Lung microvascular endothelial cell (primary cell): ENCODE data around the gene IPPK. TPM values are rescaled to one million over a fixed set of nuclear protein-coding genes. Genes with fewer than 3 reads are reported as not detected.
A peak's percentile ranks its signal among the peaks of the same experiment; 100 is the strongest.

Experiments
- DNase-seq, 2 donors: peaks; one replicate each; pipeline versions ENCODE4 v3.0.0 to v3.0.0-alpha.2; 2010; ENCODE audit warnings: low read depth in 2 of 2
- total RNA-seq: library from RNA; depleted of rRNA; stranded (reverse); fragments of >200 nt; gene quantifications from 2 replicates; pipeline ENCODE4 v1.2.1, GENCODE V29; 2014

Gene IPPK
- total RNA-seq, 1 donor from 2014 or later, result 15.3 TPM

- DNase-seq, result no peak
Measured at GRCh38 chr9:92696619-92697018, 26.7 kb upstream of the IPPK start.

GRCh38 chr9:92686954-92687353 is 17.0 kb upstream of the IPPK start:
- peak; percentile 12 to 23 for DNase-seq

GRCh38 chr9:92685022-92685421 is 15.1 kb upstream of the IPPK start:
- no peak for DNase-seq

GRCh38 chr9:92682269-92682668 is 12.3 kb upstream of the IPPK start:
- DNase-seq, result no peak

GRCh38 chr9:92680166-92681119 is 10.5 kb upstream of the IPPK start:
- no peak for DNase-seq

- DNase-seq, result no peak
Measured at GRCh38 chr9:92679413-92680165, 9.7 kb upstream of the IPPK start.

GRCh38 chr9:92671323-92671722 is 1.4 kb upstream of the IPPK start:
- DNase-seq, result peak; percentile 42 to 82

GRCh38 chr9:92669527-92669889 is 423 bp downstream of the IPPK start:
- DNase-seq, result peak; percentile 45 to 53

GRCh38 chr9:92668746-92669526 is 995 bp downstream of the IPPK start:
- DNase-seq, result peak; percentile 64 to 77

- no peak for DNase-seq
Measured at GRCh38 chr9:92666912-92667532, 2.9 kb downstream of the IPPK start.

GRCh38 chr9:92666236-92666635 is 3.7 kb downstream of the IPPK start:
- no peak for DNase-seq

GRCh38 chr9:92665836-92666235 is 4.1 kb downstream of the IPPK start:
- DNase-seq, result peak in 1 of 2 donors; percentile 28

- DNase-seq, result no peak
Measured at GRCh38 chr9:92664394-92665152, 5.4 kb downstream of the IPPK start.

- no peak for DNase-seq
Measured at GRCh38 chr9:92663951-92664350, 6.0 kb downstream of the IPPK start.

GRCh38 chr9:92663126-92663525 is 6.8 kb downstream of the IPPK start:
- DNase-seq, result no peak

- peak in 1 of 2 donors; percentile 29 for DNase-seq
Measured at GRCh38 chr9:92661743-92662142, 8.2 kb downstream of the IPPK start.

GRCh38 chr9:92661127-92661526 is 8.8 kb downstream of the IPPK start:
- DNase-seq, result no peak

GRCh38 chr9:92660266-92660665 is 9.7 kb downstream of the IPPK start:
- no peak for DNase-seq

- no peak for DNase-seq
Measured at GRCh38 chr9:92659601-92660000, 10.3 kb downstream of the IPPK start.

GRCh38 chr9:92658611-92659010 is 11.3 kb downstream of the IPPK start:
- no peak for DNase-seq

GRCh38 chr9:92658176-92658575 is 11.8 kb downstream of the IPPK start:
- no peak for DNase-seq
